PC-9 (cell line): Measurements from ENCODE around the gene IP6K3. TPM values are rescaled to one million over a fixed set of nuclear protein-coding genes. Genes with fewer than 3 reads are reported as not detected.

Source experiments
- BruUV-seq: library from RNA; stranded (reverse); fragments of 400-500 nt; replicated peaks from 2 replicates; lab custom pipeline; 2021; lab: Mats Ljungman, UMichigan
- CTCF ChIA-PET: fragments of 300-600 bp; sonication (Branson Sonifier 250); formaldehyde crosslinking; loops from one replicate; lab custom pipeline; 2022; ENCODE audit warnings: antibody characterized with exemption; lab: Charles Lee
- POLR2A ChIA-PET: fragments of 300-600 bp; sonication (Branson Sonifier 250); formaldehyde crosslinking; loops from one replicate; lab custom pipeline; 2022; ENCODE audit warnings: antibody characterized with exemption; ENCODE audit not compliant: unreplicated experiment; lab: Charles Lee
- DNase-seq, 2 experiments: peaks; one replicate each; pipeline versions ENCODE4 v3.0.0 to v3.0.0-alpha.2; 2015 to 2022; ENCODE audit warnings: mixed read lengths in 1 of 2
- H2AFZ ChIP-seq: fragments of 200-600 bp; sonication (generic); 2 replicates; pipeline ENCODE4 v1.8.1; 2017; ENCODE audit warnings: antibody characterized with exemption
- H3F3A ChIP-seq: fragments of 200-600 bp; sonication (generic); 2 replicates; pipeline ENCODE4 v1.8.1; 2017; ENCODE audit warnings: antibody characterized with exemption, mild to moderate bottlenecking, low read depth; ENCODE audit not compliant: insufficient read depth
- H3K27ac ChIP-seq: fragments of 200-600 bp; sonication (generic); 2 replicates; pipeline ENCODE4 v1.6.1; 2016; ENCODE audit warnings: mixed run types
- H3K27me3 ChIP-seq: fragments of 200-600 bp; sonication (generic); 2 replicates; pipeline ENCODE4 v1.6.1; 2016; ENCODE audit warnings: low read depth, mixed run types; ENCODE audit not compliant: insufficient read depth
- H3K36me3 ChIP-seq: fragments of 200-600 bp; sonication (generic); 2 replicates; pipeline ENCODE4 v1.6.1; 2016; ENCODE audit warnings: low read depth, mixed run types
- H3K4me1 ChIP-seq: fragments of 200-600 bp; sonication (generic); replicated peaks from 2 replicates; pipeline ENCODE4 v1.6.1; 2016; ENCODE audit warnings: mixed run types; ENCODE audit not compliant: insufficient read depth
- H3K4me2 ChIP-seq: fragments of 200-600 bp; sonication (generic); 2 replicates; pipeline ENCODE4 v1.6.1; 2017; ENCODE audit warnings: mixed run types
- H3K4me3 ChIP-seq: fragments of 200-600 bp; sonication (generic); 2 replicates; pipeline ENCODE4 v1.6.1; 2016; ENCODE audit warnings: mixed run types
- H3K79me2 ChIP-seq: fragments of 200-600 bp; sonication (generic); 2 replicates; pipeline ENCODE4 v1.6.1; 2017; ENCODE audit warnings: low read depth, mixed run types
- H3K9me2 ChIP-seq: fragments of 200-600 bp; sonication (generic); 2 replicates; pipeline ENCODE4 v1.8.1; 2017; ENCODE audit warnings: mild to moderate bottlenecking; ENCODE audit not compliant: insufficient read depth
- H3K9me3 ChIP-seq: fragments of 200-600 bp; sonication (generic); 2 replicates; pipeline ENCODE4 v1.8.1; 2016; ENCODE audit warnings: low read depth; ENCODE audit not compliant: insufficient read depth
- H4K20me1 ChIP-seq: fragments of 200-600 bp; sonication (generic); 2 replicates; pipeline ENCODE4 v1.8.1; 2017; ENCODE audit not compliant: insufficient read depth
- CTCF ChIP-seq: fragments of 200-600 bp; sonication (generic); conservative IDR thresholded peaks from 2 replicates; pipeline ENCODE4 v1.6.1; 2017; ENCODE audit warnings: mixed run types, antibody characterized with exemption, mild to moderate bottlenecking, moderate library complexity
- EZH2 ChIP-seq: fragments of 200-600 bp; sonication (generic); IDR thresholded peaks from 2 replicates; pipeline ENCODE4 v1.8.0; 2017; ENCODE audit warnings: antibody characterized with exemption, low read depth
- intact Hi-C: fragments of 100-400 bp; cut with micrococcal nuclease; formaldehyde crosslinking; loops from one replicate; pipeline ENCODE4 v1.10.0; 2022; ENCODE audit not compliant: unreplicated experiment
- total RNA-seq: library from RNA; stranded (reverse); gene quantifications from 2 replicates; pipeline ENCODE4 v1.2.3, GENCODE V29; 2021

IP6K3 gene
- total RNA-seq, 1 experiment from 2014 or later, result not detected

- peaks cover 14% of the 10 kb centered on the region for H3K4me1 ChIP-seq
- CTCF ChIA-PET, result interaction anchor here (0.9 to 1.6 kb wide), 5 partner anchors 11 to 60 kb away, joined by 3 to 12 read pairs (median 4); partner anchors contain the start of gene UQCC2
These were observed 15.4 kb upstream of the IP6K3 start for GRCh38 chr6:33761922-33762629.

GRCh38 chr6:33761581-33761921, 14.8 kb upstream of the IP6K3 start:
- intact Hi-C loops, result no loop called here
- Histone ChIP-seq H3K4me2 (0 out of 2 replicates have a peak overlapping the region, but pooled peaks have one; percentile 18), H2AFZ (no peak overlapping the region), H3K4me3 (no peak overlapping the region), H3F3A (peaks cover 9% of the 10 kb centered on the region; the same call in 1 of the 2 replicates), H3K9me3 (no peaks in the 10 kb centered on the region), H3K79me2 (no peaks in the 10 kb centered on the region), H3K9me2 (no peaks in the 10 kb centered on the region), H3K36me3 (no peaks in the 10 kb centered on the region), H3K27me3 (no peaks in the 10 kb centered on the region), H3K4me1 (peaks cover 17% of the 10 kb centered on the region), H3K27ac (no peak overlapping the region), H4K20me1 (no peaks in the 10 kb centered on the region)
- ChIA-PET POLR2A (no interaction called here), CTCF (interaction anchor here (0.9 to 1.6 kb wide), 5 partner anchors 11 to 60 kb away, joined by 3 to 12 read pairs (median 4); partner anchors contain the start of gene UQCC2)
- BruUV-seq, result no TSS peak
- no peak for DNase-seq
- TF ChIP-seq EZH2, result no peak
- no peak for TF ChIP-seq CTCF

More at GRCh38 chr6:33761922-33762629, 15.4 kb upstream of the IP6K3 start:
- intact Hi-C loops, result loop anchor here (1.0 kb wide), 3 partner anchors 18 to 172 kb away; partner anchors contain the start of gene UQCC2
- H3K9me3 ChIP-seq, result no peaks in the 10 kb centered on the region
- TF ChIP-seq EZH2 (no peak), CTCF (peak; percentile 85)
- no peaks in the 10 kb centered on the region for H3K79me2 ChIP-seq
- H3K4me2 ChIP-seq, result peak overlapping the region; percentile 18; the same call in 1 of the 2 replicates
- H2AFZ ChIP-seq, result no peak overlapping the region
- H3K27me3 ChIP-seq, result no peaks in the 10 kb centered on the region
- BruUV-seq, result no TSS peak
- peak; percentile 50 to 77 for DNase-seq
- no peak overlapping the region for H3K27ac ChIP-seq
- no peaks in the 10 kb centered on the region for H3K36me3 ChIP-seq
- no peaks in the 10 kb centered on the region for H3K9me2 ChIP-seq
- H3F3A ChIP-seq, result peaks cover 9% of the 10 kb centered on the region; the same call in 1 of the 2 replicates
- no peak overlapping the region for H3K4me3 ChIP-seq
- H4K20me1 ChIP-seq, result no peaks in the 10 kb centered on the region
- POLR2A ChIA-PET, result no interaction called here

- Histone ChIP-seq H3K36me3 (no peaks in the 10 kb centered on the region), H3K9me2 (no peaks in the 10 kb centered on the region), H4K20me1 (no peaks in the 10 kb centered on the region), H2AFZ (no peak overlapping the region), H3K27ac (no peak overlapping the region), H3K4me2 (no peak overlapping the region), H3F3A (peaks cover 9% of the 10 kb centered on the region; the same call in 1 of the 2 replicates), H3K79me2 (no peaks in the 10 kb centered on the region), H3K4me3 (no peak overlapping the region), H3K4me1 (peaks cover 26% of the 10 kb centered on the region), H3K27me3 (no peaks in the 10 kb centered on the region), H3K9me3 (no peaks in the 10 kb centered on the region)
- no TSS peak for BruUV-seq
- ChIA-PET CTCF (interaction anchor here (0.7 to 1.2 kb wide), 2 partner anchors 14 to 49 kb away, joined by 4 to 7 read pairs; partner anchors contain the start of genes IP6K3 and UQCC2), POLR2A (interaction anchor here (0.6 kb wide), 1 partner anchor 9 kb away, joined by 5 read pairs; no protein-coding TSS in a partner anchor)
- TF ChIP-seq CTCF (no peak), EZH2 (no peak)
- intact Hi-C loops, result no loop called here
- no peak for DNase-seq
These were observed 13.4 kb upstream of the IP6K3 start for GRCh38 chr6:33759887-33760629.
